ENCODE results near the gene ABCA9.
"Not testable (repeated sequence)": the region's sequence is repeated elsewhere in the genome, so short reads cannot be mapped to it uniquely, and the experiment has no call there.

The ABCA9 gene

DNA sequence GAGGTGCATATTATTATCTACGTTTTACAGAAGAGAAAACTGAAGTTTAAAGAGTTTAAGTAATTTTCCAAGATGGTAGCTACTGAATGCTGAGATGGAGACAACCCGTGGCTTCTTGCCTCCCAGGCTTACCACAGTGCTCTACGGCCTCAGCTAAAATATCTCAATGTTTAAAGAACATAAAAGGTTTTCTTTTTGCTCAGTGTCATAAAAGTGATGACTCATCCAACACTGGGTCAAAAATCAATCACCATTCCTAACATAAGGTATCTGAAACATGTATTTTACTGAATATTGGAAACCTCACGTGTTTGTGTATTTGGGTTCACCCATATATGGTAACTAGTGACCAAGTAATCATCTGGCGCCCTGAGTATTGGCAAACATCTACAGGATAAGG is 18.4 kb downstream of the ABCA9 start:
- DNase-seq, result no peak

DNA sequence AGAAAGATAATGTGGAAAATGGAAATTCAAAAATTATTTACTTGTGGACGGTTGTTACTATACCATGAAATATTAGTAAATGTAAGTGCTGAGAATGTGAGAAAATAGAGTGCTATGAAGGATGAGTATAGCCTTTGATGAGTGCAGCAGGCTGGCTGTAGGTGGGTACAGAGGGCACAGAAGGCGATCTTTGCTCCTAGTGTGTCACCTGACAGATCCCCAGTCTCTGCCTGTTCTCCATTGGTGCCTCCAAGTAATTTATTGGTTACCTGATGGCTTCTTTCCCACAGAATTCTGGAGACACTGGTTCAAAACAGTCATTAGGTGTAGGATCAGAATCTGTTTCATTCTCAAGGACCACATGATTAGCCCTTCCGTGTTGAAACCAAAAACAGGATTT is 28.9 kb downstream of the ABCA9 start:
- no peak for DNase-seq

DNA sequence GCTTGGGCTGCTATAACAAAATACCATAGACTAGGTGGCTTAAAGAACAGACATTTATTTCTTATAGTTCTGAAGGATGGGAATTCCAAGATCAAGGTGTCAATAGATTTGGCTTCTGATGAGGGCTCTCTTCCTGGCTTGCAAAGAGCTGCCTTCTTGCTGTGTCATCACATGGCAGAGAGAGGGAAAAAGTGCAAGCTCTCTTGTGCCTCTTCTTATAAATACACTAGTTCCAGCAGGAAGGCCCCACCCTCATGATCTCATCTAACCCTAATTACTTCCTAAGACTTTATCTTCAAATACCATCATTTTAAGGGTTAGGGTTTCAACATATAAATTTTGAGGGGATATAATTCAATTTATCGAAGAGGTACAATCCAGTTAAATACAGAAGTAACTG is 30.6 kb downstream of the ABCA9 start:
- no peak for DNase-seq

DNA sequence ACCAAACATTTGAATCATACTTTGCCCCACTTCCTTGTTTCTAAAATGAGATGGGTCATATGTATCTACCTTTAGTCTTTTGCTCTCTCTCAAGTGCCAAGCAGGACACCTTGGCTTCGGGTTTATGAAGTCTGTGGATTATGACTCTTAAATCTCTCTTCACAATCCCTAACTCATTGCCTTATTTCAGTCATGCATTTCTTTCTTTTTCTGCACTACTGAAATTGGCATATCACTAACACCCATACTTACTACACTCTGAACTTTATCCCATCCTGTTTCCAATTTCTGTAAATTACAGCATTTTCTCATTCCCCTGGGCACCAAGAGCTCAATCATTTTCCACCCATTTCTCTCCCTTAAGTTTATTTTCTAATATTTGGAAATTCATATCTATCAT is 42.0 kb downstream of the ABCA9 start:
- no peak for DNase-seq

DNA sequence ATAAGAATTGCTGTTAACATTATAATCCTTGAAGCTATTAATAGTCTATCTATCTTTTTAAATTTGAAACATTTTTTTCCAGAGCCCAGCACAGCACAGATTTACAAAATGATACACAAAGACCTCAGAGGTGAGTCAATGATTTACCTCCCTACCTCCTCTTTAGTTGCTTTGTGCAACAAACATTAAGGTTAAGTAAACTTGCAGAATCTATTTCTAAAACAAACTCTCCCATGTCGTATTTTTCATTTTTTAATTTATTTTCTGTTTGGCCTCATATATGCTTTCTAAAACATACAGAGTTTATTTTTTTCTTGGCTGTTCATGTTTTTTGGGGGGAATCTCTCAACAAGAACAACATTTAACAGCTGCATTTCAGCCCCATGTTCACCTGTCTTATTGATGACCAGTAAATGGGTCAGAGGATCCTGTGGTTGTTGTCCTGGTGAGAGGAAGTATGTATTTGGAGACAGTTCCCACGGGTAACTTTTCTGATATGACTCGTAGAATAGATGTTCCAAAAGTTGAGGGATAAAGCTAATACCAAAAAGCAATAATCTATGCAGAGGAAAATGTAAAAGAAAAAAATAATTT is 42.6 kb downstream of the ABCA9 start:
- DNase-seq, result no peak

DNA sequence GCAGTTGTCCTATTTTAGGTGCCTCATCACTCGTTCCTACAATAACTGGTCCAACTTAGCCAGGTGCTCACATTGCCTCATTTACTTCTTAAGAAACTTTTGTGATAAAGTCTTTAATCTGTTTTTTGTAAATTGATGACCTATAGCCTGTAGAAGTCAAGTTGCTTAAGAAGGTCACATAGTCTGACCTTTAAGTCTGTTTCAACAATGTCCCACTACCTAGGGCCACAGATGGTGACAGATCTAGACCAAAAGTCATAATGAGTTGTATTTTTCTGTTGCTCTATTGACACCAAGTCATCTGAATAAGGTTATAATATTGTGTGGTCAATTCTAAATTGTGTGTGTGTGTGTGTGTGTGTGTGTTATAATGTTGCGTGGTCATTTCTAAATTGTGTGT is 45.1 kb downstream of the ABCA9 start:
- DNase-seq, result no peak

DNA sequence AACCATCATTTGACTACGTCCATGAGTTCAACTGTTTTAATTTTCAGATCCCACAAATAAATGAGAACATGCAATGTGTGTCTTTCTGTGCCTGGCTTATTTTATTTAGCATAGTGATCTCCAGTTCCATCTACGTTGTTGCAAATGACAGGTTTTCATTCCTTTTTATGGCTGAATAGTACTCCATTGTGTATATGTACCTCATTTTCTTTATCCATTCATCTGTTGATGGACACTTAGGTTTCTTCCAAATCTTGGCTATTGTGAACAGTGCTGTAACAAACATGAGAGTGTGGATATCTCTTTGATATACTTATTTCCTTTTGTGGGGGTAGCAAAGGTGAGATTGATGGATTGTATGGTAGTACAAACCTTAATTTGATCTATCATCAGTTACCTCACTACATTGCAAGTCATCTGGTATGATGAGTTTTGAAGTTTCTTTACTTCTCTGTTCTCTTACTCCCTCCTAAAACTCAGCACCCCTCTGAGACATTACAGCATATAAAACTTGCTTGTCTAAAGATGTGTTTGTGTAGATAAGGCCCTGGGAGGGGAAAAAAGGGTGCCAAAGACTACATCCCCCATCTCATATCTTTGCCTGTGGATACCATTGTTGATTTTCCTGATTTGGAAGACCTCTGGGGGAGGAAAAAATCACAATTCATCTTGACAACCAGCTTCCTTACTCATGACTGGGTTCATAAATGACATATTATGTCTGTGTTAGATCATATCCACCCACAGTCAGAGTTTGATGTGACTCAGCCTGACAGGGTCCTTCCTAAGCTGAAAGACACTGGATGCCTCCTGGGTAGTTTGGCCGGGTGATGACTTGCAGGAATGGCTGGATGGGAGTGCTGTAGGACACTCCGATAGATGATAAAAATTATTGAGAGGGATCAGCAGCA is 47.6 kb downstream of the ABCA9 start:
- no peak for DNase-seq

DNA sequence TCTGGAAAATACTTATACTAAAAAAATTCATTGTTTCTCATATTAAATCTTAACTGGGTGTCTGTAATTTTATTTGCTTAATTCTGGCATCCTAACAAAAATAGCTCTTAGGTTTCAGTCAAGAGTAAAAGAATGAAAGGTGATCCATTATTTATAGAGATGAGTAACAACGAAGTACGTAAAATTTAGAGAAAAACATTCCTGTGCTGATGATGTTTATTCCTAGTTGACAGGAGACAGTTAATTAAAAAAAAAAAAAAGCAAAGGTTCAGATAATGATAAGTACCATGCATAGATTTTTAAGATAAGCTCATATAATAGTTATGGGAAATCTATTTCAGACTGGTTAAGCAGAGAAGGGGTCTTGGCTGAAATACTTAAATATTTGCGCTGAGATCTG is 50.8 kb downstream of the ABCA9 start:
- no peak for DNase-seq

DNA sequence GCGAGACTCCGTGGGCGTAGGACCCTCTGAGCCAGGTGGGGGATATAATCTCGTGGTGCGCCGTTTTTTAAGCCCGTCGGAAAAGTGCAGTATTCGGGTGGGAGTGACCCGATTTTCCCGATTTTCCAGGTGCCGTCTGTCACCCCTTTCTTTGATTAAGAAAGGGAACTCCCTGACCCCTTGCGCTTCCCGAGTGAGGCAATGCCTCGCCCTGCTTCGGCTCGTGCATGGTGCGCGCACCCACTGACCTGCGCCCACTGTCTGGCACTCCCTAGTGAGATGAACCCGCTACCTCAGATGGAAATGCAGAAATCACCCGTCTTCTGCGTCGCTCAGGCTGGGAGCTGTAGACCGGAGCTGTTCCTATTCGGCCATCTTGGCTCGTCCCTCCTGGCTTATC is 56.0 kb downstream of the ABCA9 start:
- DNase-seq, result not testable (repeated sequence)

DNA sequence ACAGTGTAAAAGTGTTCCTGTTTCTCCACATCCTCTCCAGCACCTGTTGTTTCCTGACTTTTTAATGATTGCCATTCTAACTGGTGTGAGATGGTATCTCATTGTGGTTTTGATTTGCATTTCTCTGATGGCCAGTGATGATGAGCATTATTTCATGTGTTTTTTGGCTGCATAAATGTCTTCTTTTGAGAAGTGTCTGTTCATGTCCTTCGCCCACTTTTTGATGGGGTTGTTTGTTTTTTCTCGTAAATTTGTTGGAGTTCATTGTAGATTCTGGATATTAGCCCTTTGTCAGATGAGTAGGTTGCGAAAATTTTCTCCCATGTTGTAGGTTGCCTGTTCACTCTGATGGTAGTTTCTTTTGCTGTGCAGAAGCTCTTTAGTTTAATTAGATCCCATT is 61.0 kb downstream of the ABCA9 start:
- not testable (repeated sequence) for DNase-seq

DNA sequence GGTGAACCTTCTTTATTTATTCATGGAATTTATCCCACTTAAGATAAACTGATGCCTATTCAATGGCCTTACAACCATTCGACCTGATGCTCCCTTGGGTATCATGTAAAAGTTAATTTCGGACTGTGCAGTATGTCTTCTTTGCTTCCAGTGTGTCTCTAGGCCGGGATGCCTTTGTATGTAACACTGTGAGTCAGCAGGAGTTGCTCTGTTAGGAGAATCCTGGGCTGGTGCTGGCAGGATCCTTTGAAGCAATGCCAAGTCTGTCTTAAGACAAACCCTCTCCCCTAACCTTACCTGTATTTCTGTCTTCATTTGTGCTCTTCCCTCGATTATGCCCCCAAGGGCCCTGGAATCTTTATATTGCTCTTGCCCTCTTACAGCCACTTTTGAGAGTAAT is 67.6 kb downstream of the ABCA9 start:
- no peak for DNase-seq

DNA sequence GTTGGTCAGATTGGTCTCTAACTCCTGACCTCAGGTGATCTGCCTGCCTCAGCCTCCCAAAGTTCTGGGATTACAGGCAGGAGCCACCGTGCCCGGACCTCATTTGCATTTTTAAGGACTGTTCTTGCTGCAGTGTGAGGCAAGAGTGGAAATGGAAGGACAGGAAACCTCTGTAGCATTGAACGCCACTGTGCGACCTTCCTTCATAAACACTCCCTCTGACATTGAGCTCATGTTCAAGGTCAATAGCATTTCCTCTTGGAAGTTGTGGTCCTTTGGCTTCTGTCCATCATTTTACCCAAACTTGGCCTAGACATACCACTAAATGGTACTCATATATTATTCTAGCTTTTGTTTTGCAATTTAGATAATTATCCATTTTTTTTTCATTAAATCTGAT is 72.8 kb downstream of the ABCA9 start:
- no peak for DNase-seq

DNA sequence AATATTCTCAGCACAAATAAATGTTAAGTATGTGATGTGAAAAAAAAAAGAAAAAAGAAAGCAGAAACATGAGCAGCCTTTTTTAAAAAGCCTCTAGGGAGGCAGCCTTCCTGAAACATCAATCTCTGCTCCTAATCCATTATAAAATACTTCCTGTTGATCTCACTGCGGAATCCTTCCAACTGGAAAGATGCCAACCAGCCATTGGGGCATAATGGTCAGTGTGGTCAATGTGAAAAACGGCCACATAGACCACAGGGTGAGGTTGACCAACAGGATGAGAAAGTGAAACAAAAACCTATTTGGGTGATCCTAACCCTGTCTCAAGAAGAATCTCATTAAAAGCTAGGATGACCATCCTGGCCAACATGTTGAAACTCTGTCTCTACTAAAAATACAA is 79.4 kb downstream of the ABCA9 start:
- no peak for DNase-seq

DNA sequence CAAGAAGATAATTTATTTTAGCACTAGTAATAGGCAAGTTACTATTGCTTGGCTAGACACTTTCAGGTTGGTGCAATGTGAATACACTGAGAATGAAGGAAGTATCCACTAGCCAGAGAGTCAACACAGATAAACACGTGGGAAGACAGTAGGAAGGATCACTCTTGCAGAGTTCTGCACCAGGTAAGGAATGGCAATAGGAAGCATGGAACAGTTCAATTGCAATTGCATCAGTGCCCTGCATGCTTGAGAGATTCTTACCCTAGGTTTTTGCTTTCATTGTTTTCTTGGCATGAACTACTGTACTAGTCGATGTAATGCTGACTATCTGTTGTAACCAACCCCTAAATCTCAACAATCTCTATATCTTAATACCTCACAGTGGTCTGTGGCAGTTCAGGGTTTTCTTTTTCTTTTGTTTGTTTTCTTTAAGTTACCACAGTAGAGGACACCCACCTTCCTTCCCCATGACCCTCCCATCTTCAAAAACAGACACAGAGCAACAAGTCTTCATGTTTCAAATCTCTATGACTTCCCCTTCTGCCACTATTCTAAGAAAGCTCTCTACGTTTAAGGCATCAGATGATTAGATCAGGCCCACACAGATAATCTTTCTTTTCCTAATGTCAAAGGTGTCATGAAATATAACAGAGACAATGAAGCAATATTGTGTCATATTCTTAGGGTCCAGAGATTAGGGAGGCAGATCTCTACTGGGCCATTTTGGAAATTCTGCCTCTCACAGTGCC is 87.5 kb downstream of the ABCA9 start:
- DNase-seq, result no peak

DNA sequence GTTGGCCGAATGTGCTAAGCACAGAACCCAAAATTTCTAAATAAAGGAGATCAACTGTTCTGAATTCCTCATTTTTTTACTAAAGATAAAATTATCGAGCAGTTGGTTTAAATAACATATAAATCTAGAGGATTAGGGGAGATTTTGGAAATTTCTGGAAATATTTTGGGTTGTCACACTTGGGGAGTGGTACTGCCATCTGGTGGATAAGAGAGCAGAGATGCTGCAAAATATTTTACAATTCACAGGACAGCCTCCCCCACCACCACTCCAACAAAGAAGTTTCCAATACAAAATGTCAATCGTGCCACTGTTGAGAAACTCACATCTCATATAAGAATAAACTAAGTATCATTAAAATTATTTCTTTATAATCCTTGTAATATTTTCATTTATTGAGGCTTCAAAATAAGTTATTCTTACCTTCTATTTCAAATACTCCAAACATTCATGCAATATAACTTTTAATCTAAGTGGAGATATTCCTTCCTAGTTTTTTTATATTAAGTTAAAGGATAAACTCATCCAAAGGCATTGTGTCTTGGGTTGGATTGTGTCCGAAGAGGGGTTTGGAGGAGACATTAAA is 88.5 kb downstream of the ABCA9 start:
- peak; percentile 14 for DNase-seq

DNA sequence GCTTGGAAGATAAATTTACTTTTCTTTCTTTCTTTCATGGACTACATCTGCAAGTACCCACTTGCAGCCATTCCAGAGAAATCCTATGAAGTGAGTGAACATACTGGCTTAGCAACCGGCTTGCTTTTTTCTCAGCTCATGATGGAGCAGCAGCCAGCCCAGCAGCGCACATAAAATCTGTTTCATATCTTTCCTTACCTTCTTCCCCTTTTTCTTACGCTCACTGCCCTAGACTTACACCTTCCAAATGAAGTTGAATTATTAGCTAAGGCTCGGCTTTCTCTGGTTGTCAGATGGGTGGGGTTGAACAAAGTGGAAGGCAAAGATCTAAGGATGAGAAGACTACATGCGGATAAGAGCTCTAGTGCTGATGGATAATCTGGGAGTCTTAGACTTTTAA is 91.6 kb downstream of the ABCA9 start:
- no peak for DNase-seq

DNA sequence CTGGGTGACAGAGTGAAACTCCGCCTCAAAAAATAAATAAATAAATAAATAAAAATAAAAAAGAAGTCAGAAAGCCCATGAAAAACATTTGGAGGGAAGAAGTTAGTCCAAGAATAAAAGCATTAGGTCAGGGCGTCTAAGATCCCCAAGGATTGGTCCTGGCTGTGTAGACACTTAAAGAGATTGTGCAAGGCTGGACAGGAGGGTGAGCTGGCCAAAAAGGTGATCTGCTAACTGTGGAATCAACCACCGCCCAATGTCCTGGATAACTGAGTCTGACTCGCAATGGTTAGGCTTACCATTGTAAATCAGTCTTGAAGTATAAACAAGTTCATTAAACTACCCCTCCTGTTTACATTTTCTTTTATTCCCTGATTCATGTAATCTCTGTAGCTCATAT is 96.8 kb downstream of the ABCA9 start:
- DNase-seq, result no peak

DNA sequence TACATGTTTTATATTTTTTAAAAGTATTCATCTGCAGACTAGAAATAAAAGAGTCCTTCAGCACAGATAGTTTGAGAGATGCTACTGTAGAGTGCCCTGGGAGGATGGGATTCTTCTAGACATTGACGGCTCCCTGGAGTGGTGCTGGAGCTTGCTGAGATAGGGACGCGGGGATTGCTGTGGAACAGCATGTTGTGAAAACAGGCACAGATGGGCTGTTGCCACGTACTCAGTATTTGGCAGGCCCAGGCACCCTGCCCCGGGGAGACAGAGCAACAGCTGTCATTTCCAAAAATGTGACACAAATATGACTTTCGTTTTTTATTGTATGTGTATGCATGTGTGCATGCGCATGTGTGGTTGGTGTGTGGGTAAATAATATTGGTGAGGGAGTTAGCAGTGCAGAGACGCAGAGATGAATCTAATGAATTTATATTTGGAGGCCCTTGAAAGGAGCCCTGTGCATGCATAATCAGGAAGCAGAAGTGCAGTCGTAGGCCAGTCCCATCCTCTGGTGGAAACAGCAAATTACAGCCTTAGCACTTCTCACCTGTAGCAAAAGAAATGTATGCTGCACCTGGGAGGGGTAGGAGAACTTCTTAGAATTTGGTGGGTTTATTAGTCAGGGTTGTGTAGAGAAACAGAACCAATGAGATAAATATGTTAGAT is 99.4 kb downstream of the ABCA9 start:
- DNase-seq, result no peak

DNA sequence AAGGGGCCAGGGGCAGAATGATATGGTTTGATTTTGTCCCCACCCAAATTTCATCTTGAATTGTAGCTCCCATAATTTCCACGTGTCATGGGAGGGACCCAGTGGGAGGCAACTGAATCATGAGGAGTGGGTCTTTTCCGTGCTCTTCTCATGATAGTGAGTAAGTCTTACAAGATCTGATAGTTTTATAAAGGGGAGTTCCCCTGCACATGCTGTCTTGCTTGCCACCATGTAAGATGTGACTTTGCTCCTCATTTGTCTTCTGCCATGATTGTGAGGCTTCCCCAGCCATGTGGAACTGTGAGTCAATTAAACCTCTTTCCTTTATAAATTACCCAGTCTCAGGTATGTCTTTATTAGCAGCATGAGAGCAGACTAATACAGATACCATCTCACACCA is 101.6 kb downstream of the ABCA9 start:
- DNase-seq, result not testable (repeated sequence)

DNA sequence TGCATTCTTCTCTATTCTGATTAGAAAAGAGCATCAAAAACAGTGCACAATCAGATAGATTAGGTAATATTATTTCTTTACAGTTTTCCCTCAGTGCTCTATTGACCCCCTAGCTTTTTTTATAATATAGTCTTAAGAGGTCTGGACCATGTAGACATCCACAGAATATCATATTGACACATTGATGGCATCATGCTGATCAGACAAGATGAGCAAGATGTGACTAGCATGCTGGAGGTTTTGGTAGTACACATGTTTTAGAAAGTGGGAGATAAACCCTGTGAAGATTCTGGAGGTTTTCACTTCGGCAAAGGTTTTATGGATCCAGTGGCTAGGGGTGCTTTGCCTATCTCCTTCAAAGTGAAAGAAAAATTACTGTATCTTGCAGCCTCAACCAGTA is 102.8 kb downstream of the ABCA9 start:
- no peak for DNase-seq

DNA sequence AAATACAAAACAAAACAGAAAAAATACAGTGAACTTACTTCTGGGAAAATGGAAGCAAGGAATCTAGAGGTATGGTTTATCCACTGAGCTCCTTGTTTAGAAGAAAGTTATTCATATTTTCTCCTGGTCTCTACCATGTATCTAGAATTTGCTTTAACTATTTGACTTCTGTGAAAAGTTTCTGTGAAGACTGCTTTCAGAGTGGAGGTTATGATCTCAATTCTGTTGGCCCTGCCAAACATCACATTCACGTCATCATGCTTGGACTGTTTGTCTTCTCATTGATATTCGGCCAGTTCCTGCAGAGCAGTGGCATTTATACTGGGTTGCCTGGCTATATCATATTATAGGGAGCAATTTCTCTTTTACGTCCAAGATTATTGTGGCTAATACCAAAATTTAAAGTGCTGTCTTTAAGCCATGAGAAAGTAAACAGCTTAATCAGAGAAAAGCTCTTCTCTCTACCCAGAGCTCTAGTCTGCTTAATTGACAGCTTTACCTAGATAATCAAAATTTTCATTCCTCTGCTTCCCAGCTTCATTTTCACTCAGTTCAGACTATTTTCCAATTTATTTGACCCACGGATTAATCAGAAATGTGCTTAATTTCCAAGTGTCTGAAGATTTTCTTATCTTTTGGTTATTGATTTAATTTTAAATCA is 105.4 kb downstream of the ABCA9 start, which contains the start of gene ABCA8:
Gene ABCA8 (minus strand): TSS at position 212 of the 661 bp plus-strand sequence. CDS start 13,358 bp downstream, outside the sequence.
- no peak for DNase-seq
